Stimulated activated CD4-positive, alpha-beta T cell treated with anti-CD3 and anti-CD28 coated beads, TNF-alpha, amount 100 ng/mL, for 24 hours (primary cell): ENCODE measurements around the gene CTSA.
A peak's percentile ranks its signal among the peaks of the same experiment; 100 is the strongest.
"Not testable (repeated sequence)": the region's sequence is repeated elsewhere in the genome, so short reads cannot be mapped to it uniquely, and the experiment has no call there.

Experiments used
- DNase-seq, 3 experiments: peaks; one replicate each; pipeline ENCODE4 v3.0.0-alpha.2; 2020; ENCODE audit warnings: low read depth in 3 of 3

Gene CTSA

GRCh38 chr20:45917790-45918141 lies 26.6 kb downstream of the CTSA start:
- DNase-seq, result no peak

- DNase-seq, result no peak
Measured at GRCh38 chr20:45918182-45918737, 27.1 kb downstream of the CTSA start.

- no peak for DNase-seq
Measured at GRCh38 chr20:45918779-45919537, 27.8 kb downstream of the CTSA start.

GRCh38 chr20:45919542-45920399 lies 28.6 kb downstream of the CTSA start:
- no peak for DNase-seq

DNA sequence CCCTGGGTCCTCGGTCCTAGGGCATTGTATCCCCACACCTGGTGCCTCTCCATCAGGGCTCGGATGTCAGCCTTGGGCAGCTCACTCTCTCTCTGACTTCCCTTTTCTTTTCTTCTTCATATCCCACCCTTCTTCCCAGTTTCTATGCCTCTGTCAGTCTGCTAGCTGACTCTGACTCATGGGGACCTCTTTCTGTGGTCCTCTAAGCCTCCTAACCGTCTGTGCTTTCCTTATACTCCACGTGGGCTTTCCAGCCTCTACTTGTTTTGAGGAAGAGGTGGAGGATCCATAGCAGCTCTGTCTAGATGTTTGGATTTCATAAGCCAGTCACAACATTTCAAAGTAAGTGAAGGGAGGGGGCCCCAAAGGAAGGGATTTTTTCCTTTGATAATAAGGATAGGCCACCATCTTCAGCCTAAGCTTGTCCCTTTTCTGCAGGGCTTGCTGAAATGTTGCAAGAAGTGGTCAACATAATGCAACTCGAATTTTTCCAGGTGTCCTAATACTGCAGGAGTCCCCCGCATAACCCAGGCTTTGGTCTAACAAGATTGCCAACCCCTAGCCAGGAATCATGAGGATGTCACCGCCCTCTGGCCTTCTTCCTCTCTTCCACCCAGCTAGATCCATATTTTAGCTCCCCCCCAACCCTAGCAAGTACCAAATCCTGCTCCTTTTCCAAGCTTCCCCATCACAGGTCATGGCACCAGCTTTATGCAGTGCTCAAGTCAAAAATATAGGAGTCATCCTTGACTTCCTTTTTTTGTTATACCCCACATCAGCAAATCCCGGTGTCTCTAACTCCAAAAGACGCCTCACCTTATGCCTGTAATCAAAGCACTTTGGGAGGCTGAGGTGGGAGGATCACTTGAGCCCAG lies 29.6 kb downstream of the CTSA start:
- no peak for DNase-seq

DNA sequence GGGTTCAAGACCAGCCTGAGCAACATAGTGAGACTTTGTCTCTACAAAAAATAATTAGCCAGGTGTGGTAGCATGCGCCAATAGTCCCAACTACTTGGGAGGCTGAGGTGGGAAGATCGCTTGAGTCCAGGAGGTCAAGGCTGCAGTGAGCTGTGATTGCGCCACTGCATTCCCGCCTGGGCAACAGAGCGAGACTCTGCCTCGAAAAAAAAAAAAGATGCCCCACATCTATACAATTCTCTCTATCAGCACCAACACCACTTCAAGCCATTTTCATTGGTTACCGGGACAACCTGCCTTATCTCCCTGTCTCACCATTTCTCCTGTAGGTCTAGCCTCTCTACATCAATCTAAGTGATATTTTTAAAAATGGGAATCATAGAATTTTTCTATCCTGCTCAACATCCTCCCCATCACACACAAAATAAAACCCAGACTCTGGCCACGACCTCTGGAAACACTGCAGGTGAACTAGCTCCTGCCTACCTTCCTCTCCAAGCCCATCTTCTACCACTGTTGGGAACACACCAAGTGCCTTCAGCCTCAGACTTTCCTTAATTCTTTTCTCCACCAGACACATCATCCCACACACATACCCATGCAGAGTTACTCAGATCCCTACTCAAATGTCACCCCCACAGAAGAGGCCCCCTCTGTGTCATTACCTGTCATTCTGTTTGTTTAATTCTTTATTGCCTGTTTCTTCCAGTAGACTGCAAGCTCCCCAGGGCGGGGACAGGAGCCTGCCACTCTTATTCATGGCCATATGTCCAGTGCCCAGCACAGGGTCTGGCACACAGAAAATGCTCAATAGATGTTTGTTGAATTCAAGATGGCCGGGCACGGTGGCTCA lies 30.4 kb downstream of the CTSA start:
- DNase-seq, result no peak

DNA sequence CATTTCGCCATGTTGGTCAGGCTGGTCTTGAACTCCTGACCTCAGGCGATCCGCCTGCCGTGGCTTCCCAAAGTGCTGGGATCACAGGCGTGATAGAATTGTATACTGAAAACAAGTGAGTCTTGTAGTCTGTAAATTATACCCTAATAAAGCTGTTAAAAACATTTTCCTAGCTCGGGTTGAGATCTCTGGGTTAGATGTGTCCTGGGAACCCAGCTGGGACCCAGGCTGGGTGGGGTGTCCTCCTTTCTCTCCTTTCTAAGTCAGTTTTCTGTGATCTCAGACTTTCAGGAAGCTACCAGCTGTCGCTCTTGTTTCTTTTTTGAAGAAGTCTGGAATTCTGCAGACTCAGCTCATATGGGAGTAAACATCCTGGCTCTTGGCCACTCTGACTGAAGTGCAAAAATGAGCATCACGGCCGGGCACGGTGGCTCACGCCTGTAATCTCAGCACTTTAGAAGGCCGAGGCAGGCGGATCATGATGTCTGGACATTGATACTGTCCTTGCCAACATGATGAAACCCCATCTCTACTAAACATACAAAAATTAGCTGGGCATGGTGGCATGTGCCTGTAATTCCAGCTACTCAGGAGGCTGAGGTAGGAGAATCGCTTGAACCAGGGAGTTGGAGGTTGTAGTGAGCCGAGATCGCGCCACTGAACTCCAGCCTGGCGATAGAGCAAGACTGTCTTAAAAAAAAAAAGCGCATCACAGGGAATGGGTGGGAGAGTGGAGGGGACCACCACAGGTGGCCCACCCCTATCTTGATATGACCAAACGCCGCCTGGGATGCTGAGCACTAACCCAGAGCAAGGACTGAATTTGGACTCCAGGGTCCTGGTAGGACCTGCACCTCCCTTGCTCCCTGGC lies 33.5 kb downstream of the CTSA start:
- no peak for DNase-seq

DNA sequence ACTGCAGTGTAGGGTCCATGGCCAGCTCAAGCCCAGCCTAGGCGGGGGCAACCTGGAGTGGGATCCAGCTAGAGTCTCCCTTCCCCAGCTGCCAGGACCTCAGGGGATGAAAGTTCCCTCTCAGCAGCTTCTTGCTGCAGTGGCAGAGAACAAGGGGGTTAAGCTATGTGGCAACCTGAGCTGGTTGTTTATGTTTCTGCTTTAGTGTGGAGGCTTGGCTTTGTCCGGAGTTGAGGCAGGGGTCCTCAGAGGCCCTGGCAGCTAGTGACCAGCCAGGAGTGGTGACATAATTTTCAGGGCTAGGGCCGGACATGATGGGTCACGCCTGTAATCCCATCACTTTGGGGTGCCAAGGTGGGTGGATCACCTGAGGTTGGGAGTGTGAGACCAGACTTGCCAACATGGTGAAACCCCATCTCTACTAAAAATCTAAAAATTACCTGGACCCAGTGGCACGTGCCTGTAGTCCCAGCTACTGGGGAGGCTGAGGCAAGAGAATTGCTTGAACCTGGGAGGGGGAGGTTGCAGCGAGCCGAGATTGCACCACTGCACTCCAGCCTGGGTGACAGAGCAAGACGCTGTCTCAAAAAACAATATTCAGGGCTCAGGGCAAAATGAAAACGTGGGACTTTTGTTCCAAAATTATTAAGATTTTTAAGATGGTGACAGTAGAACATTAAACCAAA lies 34.8 kb downstream of the CTSA start:
- no peak for DNase-seq

GRCh38 chr20:45926731-45927070 lies 35.6 kb downstream of the CTSA start:
- no peak for DNase-seq

DNA sequence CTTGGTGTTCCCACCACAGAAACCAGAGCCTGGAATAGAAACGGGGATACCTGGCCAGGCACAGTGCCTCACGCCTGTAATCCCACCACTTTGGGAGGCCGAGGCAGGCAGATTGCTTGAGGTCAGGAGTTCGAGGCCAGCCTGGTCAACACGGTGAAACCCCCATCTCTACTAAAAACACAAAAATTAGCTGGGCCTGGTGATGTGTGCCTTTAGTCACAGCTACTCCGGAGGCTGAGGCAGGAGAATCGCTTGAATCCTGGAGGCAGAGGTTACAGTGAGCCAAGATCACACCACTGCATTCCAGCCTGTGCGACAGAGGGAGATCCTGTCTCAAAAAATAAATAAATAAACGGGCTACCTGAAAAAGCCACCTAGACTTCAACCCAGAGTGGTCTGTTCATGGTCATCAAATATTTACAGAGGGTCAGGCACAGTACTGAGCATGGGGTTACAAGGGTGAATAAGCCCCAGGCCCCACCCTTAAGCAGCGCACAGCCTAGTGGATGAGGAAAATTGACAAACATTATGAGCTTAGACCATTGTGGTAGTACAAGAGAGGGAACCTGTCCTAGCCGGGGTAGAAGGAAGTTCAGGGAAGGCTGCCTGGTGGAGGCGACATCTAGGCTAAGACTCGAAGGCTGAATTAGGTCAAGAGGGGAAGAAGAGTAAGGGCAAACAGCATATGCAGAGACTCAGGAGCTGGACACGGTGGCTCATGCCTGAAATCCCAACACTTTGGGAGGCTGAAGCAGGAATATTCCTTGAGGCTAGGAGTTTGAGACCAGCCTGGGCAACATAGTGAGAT lies 36.1 kb downstream of the CTSA start:
- DNase-seq, result no peak

DNA sequence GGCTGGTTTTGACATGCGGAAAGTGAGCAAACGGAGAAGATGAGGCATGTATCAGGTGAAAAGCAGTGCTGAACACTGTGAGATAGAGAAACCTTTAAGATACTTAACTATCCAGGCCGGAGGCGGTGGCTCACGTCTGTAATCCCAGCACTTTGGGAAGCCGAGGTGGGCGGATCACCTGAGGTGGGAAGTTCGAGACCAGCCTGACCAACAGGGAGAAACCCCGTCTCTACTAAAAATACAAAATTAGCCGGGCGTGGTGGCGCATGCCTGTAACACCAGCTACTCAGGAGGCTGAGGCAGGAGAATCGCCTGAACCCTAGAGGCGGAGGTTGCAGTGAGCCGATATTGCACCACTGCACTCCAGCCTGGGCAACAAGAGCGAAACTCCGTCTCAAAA lies 40.5 kb downstream of the CTSA start:
- not testable (repeated sequence) for DNase-seq

- DNase-seq, result peak; percentile 35 to 63 (median 36)
Measured at GRCh38 chr20:45933266-45934045, 42.3 kb downstream of the CTSA start.

DNA sequence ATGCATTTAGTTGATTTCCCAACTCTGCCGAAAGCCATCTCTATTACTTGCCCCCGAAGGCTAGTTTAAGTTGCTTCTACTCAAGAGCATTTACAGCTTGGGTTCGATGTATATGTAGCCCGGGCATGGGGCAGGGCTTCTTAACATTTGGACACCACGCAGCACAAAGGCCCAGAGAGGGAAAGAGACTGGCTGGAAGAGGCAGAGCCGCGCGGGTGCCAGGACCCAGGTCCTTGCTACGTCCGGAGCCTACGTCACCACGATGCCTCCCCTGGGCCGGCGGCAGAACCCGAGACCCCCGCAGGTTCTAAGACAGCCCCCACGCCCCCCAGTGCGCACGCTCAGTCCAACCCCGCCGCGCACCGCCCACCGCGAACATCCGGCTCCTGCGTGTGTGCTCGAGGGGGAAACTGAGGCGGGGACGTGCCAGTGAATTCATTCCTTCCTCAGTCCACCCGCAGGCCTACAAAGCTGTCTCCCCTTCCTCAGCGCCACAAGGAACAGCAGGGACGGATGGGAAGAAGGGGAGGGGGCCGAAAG lies 43.0 kb downstream of the CTSA start:
- no peak for DNase-seq

DNA sequence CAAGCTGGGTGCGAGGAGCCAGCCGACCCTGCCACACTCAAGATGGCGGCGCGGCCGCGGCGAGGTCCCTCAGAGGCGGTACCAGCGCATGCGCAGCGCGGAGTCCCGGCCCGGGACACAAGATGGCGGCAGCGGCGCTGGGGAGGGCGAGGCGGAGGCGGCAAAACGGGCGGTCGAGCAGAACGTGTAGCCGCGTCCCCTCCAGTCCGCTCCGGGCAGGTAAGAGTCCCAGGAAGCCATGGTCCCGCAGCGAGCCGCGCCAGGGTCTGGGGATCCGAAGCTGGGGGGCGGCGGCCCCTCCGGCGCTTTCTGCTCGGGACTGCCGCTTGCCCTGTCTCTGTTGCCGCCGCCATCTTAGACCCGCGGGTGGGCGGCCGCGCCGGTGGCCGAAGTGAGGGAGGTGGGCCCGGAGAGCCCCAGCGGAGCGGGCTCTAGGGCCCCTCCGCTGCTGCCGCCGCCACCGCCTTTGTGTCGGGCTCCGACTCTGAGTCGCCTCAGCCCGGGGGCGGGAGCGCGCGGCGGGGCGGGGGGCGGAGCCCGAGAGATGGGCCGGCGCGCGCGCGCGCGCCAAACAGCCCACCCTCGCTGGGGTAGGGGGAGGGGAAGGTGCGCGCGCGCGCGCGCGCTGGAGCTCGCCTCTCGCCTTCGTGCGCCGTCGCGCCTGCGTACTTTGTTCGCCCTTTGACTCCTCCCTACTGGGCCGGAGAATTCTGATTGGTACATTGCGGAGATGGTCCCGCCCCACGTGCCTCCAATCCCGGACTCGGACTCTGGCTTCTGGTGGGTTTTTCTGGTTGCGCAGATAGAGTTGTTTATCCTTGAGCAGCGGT lies 43.7 kb downstream of the CTSA start, which contains the start of gene PCIF1:
TSS of gene PCIF1 (plus strand) at position 98 of the 830 bp plus-strand sequence. CDS start 4,317 bp downstream, outside the sequence.
- DNase-seq, result peak; percentile 97 to 98 (median 98)

- DNase-seq, result no peak
Measured at GRCh38 chr20:45935416-45936046, 44.4 kb downstream of the CTSA start.

DNA sequence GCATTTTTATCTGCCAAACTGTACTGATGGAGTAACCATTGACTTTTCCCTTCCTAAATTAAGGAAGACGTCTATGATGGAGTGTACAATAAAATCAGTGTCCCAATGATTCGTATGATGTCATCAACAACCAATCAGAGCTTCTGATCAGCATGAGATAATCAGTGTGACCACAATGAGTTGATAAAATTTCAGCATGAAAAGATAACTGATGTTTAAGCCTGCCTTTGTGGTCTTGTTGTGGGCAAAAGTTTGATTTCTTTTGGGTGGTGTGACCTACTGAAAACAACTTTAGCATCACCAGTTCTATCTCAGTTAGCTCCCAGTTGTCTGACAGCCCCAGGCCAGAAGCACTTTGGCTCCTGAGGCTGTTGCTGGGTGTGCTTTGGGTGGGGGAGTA lies 46.6 kb downstream of the CTSA start:
- no peak for DNase-seq
